ENCODE data around the gene RANGAP1. TPM values are rescaled to one million over a fixed set of nuclear protein-coding genes. Genes with fewer than 3 reads are reported as not detected.

Gene RANGAP1
- total and polyA plus RNA-seq, 8 donors = 18.9 to 127 (median 38.5) TPM

GRCh38 chr22:41284465-41284864 is 1.5 kb downstream of the RANGAP1 start:
- Histone ChIP-seq H3K4me3 (peak overlapping the region in 2 of 4 donors; percentile 62 to 94), H3K4me1 (peaks cover 15 to 52% (median 34%) of the 10 kb centered on the region in 4 donors), H3K36me3 (peaks cover 24 to 52% (median 48%) of the 10 kb centered on the region in 4 donors), H3K9me3 (no peaks in the 10 kb centered on the region), H3K27me3 (no peaks in the 10 kb centered on the region), H3K27ac (peak overlapping the region in 1 of 5 donors; percentile 88)
- no peak for TF ChIP-seq EP300 (IDR thresholded peaks at IDR 0.05)
- no peak for TF ChIP-seq CTCF (IDR thresholded peaks at IDR 0.05)
- no peak for TF ChIP-seq POLR2A (IDR thresholded peaks at IDR 0.05)
- TF ChIP-seq POLR2AphosphoS5 (IDR thresholded peaks at IDR 0.05) = no peak
- DNase-seq = peak in 1 of 2 donors; percentile 40
- 66 to 80% (median 74%) methylated on average over 10 of the region's 10 CpGs for WGBS, 5 donors
- intact Hi-C loops (cut with DNase I; ENCODE audit: low total_unique reads) = no loop called here

GRCh38 chr22:41280854-41281253 is 5.1 kb downstream of the RANGAP1 start:
- Histone ChIP-seq H3K27ac (no peak overlapping the region), H3K4me3 (no peak overlapping the region), H3K9me3 (no peaks in the 10 kb centered on the region), H3K4me1 (peaks cover 8 to 25% (median 14%) of the 10 kb centered on the region in 4 donors), H3K27me3 (no peaks in the 10 kb centered on the region), H3K36me3 (peaks cover 49 to 89% (median 82%) of the 10 kb centered on the region in 4 donors)
- TF ChIP-seq POLR2A (IDR thresholded peaks at IDR 0.05) (no peak), POLR2AphosphoS5 (IDR thresholded peaks at IDR 0.05) (no peak), CTCF (IDR thresholded peaks at IDR 0.05) (no peak), EP300 (IDR thresholded peaks at IDR 0.05) (no peak)
- intact Hi-C loops (cut with DNase I; ENCODE audit: low total_unique reads) = no loop called here
- WGBS, 5 donors = 71 to 100% (median 86%) methylated on average over 2 of the region's 2 CpGs
- no peak for DNase-seq

- Histone ChIP-seq H3K36me3 (peaks cover 55 to 96% (median 89%) of the 10 kb centered on the region in 4 donors), H3K9me3 (no peaks in the 10 kb centered on the region), H3K4me3 (no peak overlapping the region), H3K27me3 (no peaks in the 10 kb centered on the region), H3K27ac (no peak overlapping the region), H3K4me1 (peaks cover 4 to 20% (median 8%) of the 10 kb centered on the region in 4 donors)
- 72 to 82% (median 80%) methylated on average over 3 of the region's 3 CpGs for WGBS, 5 donors
- DNase-seq = peak in 1 of 2 donors; percentile 14
- intact Hi-C loops (cut with DNase I; ENCODE audit: low total_unique reads) = no loop called here
- TF ChIP-seq POLR2A (IDR thresholded peaks at IDR 0.05) (no peak), EP300 (IDR thresholded peaks at IDR 0.05) (no peak), CTCF (IDR thresholded peaks at IDR 0.05) (no peak), POLR2AphosphoS5 (IDR thresholded peaks at IDR 0.05) (no peak)
Measured at GRCh38 chr22:41280065-41280464, 5.9 kb downstream of the RANGAP1 start.

- intact Hi-C loops (cut with DNase I; ENCODE audit: low total_unique reads) = no loop called here
- WGBS, 5 donors = 82 to 90% (median 88%) methylated on average over 4 of the region's 4 CpGs
- TF ChIP-seq POLR2A (IDR thresholded peaks at IDR 0.05) = no peak
- no peak for TF ChIP-seq CTCF (IDR thresholded peaks at IDR 0.05)
- no peak for TF ChIP-seq POLR2AphosphoS5 (IDR thresholded peaks at IDR 0.05)
- TF ChIP-seq EP300 (IDR thresholded peaks at IDR 0.05) = no peak
- Histone ChIP-seq H3K27ac (no peak overlapping the region), H3K4me3 (no peak overlapping the region), H3K9me3 (no peaks in the 10 kb centered on the region), H3K36me3 (peaks cover 82 to 100% (median 97%) of the 10 kb centered on the region in 4 donors), H3K4me1 (no peaks in the 10 kb centered on the region), H3K27me3 (no peaks in the 10 kb centered on the region)
- DNase-seq = no peak
Measured at GRCh38 chr22:41274856-41275255, 11.1 kb downstream of the RANGAP1 start.

Data from stomach (tissue), 9 donors.